Hematopoietic multipotent progenitor cell treated with erythropoietin and hydrocortisone succinate and interleukin-3 and kit ligand, for 8 days (in vitro differentiated cells): ENCODE results near the gene F13A1.

Experiments used
- DNase-seq: peaks from one replicate; pipeline ENCODE4 v3.0.0-alpha.2; 2015

The F13A1 gene

DNA sequence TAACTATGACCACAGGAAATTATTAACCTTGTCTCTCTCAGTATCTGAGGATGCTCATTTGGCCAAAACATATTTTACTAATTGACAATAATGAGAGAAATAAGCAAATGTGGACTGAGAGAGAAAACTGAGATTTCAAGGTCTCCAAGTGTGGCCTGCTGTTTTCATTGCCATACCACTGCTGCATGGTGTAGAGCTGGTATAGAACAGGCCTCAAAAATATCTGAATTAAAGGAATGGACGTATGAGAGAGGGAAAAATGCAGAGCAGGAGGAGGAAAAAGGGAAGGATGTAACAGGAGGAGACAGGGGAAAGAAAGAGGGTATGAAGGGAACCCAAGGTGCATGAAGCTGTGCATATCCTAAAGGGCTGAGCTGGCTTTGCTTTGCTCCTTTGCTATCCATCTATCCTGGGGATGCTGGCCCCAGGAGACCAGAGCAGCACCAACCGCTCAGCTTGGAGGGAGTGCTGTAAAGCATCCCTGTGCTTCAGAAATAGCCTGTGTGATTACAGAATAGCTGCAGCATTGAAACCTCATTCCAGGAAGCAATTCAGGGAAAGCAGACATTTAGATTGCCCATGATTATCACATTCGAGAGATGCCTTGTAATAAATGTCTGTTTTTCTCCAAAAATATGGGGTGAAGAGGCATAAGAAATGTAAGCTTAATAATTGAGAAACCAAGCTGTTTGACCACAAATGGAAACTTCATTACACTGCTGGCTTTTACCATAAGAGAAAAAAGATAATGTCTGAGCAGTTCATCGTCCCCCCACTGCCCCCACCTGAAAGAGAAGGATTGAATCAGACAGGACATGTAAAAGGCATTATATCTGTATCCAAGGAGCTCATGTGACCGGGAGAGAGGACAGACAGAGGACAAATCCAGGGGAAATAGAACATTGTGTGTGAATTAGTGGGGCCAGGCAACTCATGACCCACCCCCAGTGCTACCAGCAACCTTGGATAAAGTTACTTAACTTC lies 80.6 kb downstream of the F13A1 start:
- DNase-seq, result no peak

DNA sequence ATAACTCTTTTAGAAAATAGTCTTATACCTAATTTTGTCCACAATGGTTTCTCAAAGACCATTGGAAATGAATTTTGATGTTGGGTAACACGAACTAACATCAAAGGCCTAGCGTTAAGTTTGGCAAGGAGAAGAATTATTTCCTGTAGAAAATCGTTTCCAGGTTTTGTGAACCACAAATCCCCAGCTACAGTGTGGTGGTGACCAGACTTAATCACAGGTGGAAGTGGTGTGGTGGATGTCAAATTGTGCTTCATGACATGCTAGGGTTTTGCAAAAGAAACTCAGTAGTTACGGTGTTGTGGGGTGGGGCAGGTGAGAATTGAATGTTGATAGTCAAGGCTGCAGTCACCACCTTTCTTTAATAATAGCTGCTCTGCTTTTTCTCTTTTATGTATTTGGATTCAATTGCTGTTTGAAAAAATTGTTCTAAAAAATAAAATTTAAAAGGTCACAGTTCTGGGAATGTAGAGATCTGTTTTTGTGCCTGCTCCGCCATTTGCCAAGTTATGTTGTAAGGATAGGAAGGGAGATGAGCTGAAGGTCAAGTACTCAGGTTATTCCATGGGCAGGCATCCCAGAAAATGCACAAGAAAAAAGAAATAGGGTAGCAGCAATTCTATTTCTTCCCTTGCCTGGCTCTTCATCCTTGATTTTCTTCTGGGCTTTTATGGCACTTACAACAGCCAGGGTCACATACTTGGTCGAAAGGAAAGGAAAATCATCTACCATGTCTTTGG lies 83.6 kb downstream of the F13A1 start:
- no peak for DNase-seq

DNA sequence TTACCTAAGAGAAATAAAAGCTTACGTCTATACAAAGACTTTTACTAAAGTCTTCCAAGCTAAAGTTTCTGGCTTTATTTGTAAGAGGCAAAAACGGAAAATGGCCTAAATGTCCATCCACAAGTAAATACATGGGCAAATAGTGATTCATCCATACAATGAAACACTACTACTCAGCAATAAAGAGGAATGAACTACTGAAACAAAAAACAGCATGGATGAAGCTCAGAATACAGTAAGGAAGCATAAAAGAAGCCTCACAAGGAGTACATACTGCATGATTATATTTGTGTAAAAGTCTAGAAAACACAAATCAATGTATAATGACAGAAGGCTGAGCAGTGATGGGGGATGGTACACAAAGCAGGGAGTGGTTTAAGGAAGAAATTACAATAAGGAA lies 84.7 kb downstream of the F13A1 start:
- DNase-seq, result no peak

DNA sequence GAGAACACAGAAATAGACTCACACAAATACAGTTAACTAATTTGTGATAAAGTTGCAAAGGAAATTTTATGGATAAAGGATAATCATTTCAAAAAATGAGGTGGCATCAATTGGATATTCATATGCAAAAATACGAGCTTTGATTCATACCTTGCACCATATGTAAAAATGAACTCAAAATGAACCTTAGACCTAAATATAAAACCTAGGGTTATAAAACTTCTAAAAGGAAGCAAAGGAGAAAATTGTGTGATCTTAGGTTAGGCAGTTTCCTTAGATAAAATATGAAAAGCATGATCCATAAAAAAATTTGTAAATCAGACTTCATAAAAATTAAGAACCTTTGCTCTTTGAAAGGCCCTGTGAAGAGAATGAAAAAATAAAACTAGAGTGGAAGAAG lies 85.5 kb downstream of the F13A1 start:
- DNase-seq, result no peak

DNA sequence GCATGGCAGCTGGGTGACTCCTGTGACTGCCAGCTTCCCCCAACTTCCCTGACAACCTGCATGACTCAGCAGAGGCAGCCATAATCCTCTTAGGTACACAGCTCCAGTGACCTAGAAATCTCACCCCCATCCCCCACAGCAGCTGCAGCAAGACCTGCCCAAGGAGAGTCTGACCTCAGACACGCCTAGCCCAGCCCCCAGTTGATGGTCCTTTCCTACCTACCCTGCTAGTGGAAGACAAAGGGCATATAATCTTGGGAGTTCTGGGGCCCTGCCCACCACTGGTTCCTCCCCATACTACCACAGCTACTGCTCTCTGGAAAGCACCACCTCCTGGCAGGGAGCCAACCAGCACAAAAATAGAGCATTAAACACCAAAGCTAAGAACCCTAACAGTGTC lies 90.2 kb downstream of the F13A1 start:
- DNase-seq, result no peak

- DNase-seq, result no peak
Observed at GRCh38 chr6:6227896-6228295, 92.6 kb downstream of the F13A1 start.

DNA sequence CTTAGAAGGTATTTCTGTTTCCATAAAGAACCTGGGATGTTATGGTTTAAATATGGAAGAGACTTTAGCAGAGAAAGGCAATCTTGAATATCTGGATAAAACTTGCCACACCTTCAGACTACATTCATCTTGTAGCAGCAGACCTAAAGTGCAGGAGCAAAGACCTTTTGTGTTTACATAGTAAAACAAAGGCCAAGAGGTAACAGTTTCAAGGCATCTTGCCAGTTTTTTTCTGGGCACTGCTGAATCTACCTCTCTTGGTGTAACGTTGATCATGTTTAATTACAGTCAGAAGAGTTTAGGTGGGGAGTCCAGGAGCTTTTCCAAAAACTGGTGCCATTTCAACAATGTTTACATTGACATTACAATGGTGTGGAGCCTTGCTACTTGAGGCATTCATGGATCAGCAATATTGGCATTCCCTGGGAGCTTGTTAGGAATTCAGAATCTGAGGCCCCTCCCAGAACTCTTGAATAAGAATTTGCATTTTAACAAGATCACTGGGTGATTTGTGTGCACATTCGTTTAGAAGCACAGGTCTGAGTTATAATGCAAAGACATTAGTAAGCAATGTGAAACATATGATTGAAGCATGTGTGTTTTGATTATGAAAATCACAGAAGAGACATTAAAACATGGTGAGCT lies 94.5 kb downstream of the F13A1 start:
- no peak for DNase-seq

DNA sequence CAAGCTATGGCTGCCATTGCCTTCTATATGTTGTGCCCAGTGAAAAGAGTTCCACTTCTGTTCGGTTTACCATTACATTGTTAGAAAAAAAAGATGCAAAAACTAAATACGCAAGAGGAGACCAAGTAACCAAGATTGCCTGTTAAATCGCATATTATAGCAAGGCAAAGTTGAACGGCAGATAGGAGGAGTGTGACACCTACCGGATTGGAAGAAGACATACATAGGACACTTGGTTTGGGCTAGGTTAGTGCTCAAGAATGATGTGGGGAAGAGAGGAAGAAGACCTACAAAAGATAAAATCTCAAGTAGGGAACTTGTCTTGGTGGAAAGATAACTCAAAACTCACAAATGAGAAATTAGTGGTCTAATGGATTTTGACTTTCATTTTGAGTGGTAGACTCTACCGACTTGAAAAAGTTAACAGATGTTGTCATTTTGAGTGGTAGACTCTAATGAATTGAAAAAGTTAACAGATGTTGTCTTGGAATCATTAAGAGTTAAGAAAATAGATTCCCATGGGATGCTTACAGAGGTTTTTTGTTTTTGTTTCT lies 95.5 kb downstream of the F13A1 start:
- DNase-seq, result no peak

- peak; percentile 28 for DNase-seq
Observed at GRCh38 chr6:6221787-6222535, 98.5 kb downstream of the F13A1 start.

- no peak for DNase-seq
Observed at GRCh38 chr6:6220718-6221117, 99.7 kb downstream of the F13A1 start.

DNA sequence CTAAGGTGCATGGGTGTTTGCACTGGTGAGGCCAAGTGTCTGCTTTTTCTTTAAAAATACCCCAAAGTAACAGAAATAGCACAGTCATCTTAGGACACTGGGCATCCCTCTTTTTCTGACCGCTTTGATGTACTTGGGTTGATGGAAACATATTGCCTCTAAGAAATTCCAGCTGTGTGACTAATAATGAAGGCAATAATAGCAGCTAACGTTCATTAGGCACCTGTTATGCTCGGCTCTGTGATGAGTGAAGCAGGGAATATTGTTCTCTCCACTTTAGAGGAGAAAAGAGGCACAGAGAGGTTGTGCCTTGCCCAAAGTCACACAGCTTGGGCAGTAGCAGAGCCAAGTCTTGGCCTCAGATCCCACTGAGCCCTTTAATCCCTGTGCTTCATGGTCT lies 100.7 kb downstream of the F13A1 start:
- no peak for DNase-seq

GRCh38 chr6:6218759-6219085 lies 101.7 kb downstream of the F13A1 start:
- no peak for DNase-seq

DNA sequence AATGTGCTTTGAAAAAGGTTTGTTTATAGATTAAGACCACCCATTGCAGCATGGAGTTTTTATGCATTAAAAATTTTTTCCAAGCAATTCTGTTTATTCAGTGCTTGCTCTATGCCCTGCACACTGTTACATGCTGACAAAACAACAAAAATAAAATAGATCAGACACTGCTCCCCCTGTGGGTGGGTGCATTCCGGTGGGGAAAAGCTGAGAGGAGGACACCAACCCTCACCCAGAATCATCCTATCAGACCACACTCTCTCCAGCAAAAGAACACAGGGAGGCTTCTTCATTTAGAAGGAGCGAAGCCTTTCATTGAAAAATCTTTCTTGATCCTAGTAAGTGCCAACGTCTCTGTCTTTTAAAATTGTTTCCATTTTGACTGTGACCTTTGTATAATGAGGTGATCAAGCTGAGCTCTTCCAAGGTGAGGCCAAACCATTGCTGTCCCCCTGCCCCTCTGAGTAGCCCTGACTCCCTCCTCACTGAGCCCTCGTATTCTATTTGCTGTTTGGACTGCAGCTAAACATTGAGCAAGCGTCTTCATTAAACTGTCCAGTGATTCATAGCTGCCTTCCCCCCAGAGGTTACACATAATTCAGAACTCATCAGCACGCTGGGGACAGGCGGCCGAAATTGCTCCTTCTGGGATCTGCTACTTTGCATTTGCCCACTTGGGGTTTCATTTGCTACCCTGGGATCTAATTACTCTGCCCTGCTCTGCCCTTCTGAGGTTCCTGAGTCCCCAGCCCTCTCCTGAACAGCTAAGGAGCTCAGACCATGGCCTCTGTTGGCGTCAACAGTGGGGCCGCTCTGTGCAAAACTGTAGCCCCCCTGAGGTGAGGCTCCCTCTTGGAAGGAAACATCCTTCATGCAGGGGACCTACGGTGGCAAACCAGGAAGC lies 102.4 kb downstream of the F13A1 start:
- no peak for DNase-seq

DNA sequence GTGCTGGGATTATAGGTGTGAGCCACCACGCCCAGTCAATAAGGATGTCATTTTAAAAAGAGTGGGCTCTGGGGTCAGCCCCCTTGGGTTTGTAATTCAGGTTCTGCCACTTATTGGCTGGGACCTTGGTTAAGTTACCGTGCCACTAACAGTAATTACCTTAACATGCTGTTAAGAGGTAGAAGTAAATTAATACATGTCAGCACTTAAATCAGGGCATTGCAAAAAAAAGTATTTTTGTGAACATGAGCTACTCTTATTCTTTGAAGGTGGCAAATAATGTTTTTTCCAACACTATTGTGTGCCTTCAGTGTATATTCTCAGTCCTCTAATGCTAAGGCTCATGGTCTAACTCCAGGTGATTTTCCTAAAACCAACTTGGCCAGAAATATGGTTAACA lies 109.5 kb downstream of the F13A1 start:
- no peak for DNase-seq

DNA sequence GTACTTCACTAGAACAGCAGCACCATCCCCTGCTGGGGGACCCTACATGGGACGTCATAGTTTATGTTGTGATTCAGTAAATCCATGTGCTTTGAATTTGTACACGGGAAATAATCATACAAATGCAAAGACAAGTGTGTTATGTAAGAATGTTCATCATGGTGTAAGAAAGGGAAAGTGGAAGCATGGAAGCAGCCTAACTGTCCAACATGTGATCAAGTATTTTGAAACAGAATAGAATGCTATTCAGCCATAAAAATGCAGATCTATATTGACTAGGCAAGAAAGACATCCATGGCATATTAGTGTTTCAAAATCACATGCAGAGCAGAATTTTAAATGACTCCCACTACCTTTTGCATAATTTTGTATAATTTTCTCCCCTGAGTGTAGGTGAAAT lies 117.6 kb downstream of the F13A1 start:
- DNase-seq, result no peak

DNA sequence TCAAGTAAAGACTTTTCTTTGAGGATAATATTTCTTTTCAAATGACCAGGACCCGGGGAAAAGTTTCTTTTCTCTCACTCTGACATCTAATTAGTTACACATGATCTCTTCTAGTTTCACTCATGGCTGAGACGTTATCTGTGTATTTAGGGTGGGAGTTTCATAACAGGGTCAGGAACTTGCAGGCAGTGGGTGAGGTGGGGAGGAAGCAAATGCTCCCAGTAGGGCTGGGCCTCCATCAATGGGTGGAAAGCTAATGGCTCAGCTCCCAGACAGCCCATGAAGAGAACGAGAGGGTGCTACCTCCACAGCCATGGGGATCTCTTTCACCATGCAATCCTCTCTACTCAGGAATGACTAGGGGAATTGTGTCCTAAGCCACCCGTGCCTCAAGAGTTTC lies 119.3 kb downstream of the F13A1 start:
- DNase-seq, result no peak

GRCh38 chr6:6199678-6200077 lies 120.8 kb downstream of the F13A1 start:
- no peak for DNase-seq

DNA sequence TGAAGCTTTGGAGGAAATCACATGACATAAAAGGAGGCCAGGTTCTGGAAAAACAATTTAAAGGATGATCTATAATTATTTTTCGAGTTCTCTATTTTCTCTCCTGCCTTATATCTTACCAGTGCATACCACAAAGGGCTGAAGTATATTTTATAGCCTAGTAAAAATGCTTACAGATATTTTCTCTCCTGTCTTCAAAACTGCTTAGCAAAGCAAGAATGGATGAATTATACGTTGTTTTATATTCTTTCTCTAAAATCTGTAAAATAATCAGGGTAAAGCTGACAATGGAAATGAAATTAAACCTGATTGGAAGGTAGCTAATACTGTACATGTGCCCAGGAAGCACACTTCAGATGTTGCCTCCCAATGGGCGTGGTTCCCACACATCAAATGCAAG lies 123.7 kb downstream of the F13A1 start:
- no peak for DNase-seq

- no peak for DNase-seq
Observed at GRCh38 chr6:6195080-6195479, 125.4 kb downstream of the F13A1 start.

DNA sequence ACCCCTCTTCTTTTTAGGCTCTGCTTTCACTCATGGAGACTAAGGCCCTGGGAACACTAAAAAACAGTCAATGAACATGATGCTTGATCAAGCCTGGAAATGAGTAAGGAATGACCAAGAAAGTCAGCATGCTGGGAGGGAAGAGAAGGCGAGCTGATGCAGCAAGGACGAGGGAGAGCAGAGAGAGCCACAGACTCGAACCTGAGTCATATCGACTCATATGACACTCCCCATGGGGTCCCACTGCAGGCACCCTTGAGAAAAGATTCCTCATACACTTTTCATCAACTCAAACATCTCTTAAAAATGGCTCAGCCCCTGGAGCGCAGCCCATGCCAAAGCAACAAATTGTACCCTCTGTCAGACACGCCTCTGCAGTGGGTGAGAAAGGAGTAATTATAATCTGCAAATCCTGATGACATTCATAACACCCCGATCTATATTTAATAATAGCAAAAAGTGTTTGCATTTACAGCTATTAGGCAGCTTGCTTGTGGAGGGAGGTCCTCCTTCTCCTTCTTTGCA lies 127.2 kb downstream of the F13A1 start:
- DNase-seq, result no peak

DNA sequence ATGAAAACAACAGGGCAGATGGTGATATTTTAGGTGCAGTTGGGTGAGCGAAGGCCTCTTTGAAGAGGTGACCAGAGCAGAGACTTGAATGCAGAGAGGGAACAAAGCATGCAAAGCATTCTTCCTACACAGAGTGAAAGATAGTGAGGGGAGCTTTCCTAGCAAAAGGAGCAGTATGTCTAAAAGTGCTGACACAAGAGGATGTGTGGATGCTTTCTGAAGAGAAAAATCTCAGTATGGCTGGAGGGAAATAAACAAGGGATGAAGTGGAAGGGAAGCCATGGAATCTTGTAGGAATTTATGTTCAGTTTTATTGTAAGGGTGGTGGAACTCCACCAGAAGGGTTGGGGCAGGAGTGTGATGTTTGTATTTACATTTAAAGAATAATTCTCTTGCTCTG lies 128.6 kb downstream of the F13A1 start:
- no peak for DNase-seq
